GM23248 (cell line): ENCODE measurements around the gene POC1A. TPM values are rescaled to one million over a fixed set of nuclear protein-coding genes. Genes with fewer than 3 reads are reported as not detected.

Experiments
- DNase-seq: peaks from one replicate; pipeline ENCODE4 v3.0.0-alpha.2; 2015
- H2AFZ ChIP-seq: fragments of 200-600 bp; sonication (generic); 2 replicates; pipeline ENCODE4 v1.6.1; 2016; ENCODE audit warnings: antibody characterized with exemption
- H3F3A ChIP-seq: fragments of 200-600 bp; sonication (generic); 2 replicates; pipeline ENCODE4 v1.6.1; 2016; ENCODE audit warnings: mild to moderate bottlenecking, antibody characterized with exemption, mixed run types; ENCODE audit not compliant: insufficient read depth
- H3K27ac ChIP-seq: fragments of 200-600 bp; sonication (generic); 2 replicates; pipeline ENCODE4 v1.5.1; 2016; ENCODE audit warnings: mild to moderate bottlenecking
- H3K27me3 ChIP-seq: fragments of 200-600 bp; sonication (generic); replicated peaks from 2 replicates; pipeline ENCODE4 v1.6.1; 2016; ENCODE audit warnings: mild to moderate bottlenecking; ENCODE audit not compliant: insufficient read depth
- H3K36me3 ChIP-seq: fragments of 200-600 bp; sonication (generic); 2 replicates; pipeline ENCODE4 v1.6.1; 2016; ENCODE audit warnings: low read depth, mild to moderate bottlenecking
- H3K4me1 ChIP-seq: fragments of 200-600 bp; sonication (generic); 2 replicates; pipeline ENCODE4 v1.6.1; 2016; ENCODE audit warnings: mild to moderate bottlenecking; ENCODE audit not compliant: insufficient read depth
- H3K4me2 ChIP-seq: fragments of 200-600 bp; sonication (generic); one replicate; pipeline ENCODE4 v1.6.1; 2016; ENCODE audit warnings: mild to moderate bottlenecking; ENCODE audit not compliant: unreplicated experiment
- H3K4me3 ChIP-seq: fragments of 200-600 bp; sonication (generic); 2 replicates; pipeline ENCODE4 v1.5.1; 2016; ENCODE audit warnings: mild to moderate bottlenecking
- H3K79me2 ChIP-seq: fragments of 200-600 bp; sonication (generic); 2 replicates; pipeline ENCODE4 v1.6.1; 2016; ENCODE audit warnings: mild to moderate bottlenecking; ENCODE audit not compliant: insufficient read depth
- H3K9ac ChIP-seq: fragments of 200-600 bp; sonication (generic); 2 replicates; pipeline ENCODE4 v1.6.1; 2016; ENCODE audit warnings: mild to moderate bottlenecking
- H3K9me2 ChIP-seq: fragments of 200-600 bp; sonication (generic); 2 replicates; pipeline ENCODE4 v1.6.1; 2016; ENCODE audit warnings: mixed run types, mild to moderate bottlenecking, moderate library complexity; ENCODE audit not compliant: insufficient read depth
- H3K9me3 ChIP-seq: fragments of 200-600 bp; sonication (generic); one replicate; pipeline ENCODE4 v1.6.1; 2017; ENCODE audit warnings: low read depth
- H4K20me1 ChIP-seq: fragments of 200-600 bp; sonication (generic); 2 replicates; pipeline ENCODE4 v1.6.0; 2016; ENCODE audit not compliant: insufficient read depth
- EZH2 ChIP-seq: fragments of 200-600 bp; sonication (generic); IDR thresholded peaks from 2 replicates; pipeline ENCODE4 v1.6.1; 2018; ENCODE audit warnings: antibody characterized with exemption, mild to moderate bottlenecking; ENCODE audit not compliant: insufficient read depth, poor library complexity, severe bottlenecking
- EZH2phosphoT487 ChIP-seq: fragments of 200-600 bp; sonication (generic); IDR thresholded peaks from 2 replicates; pipeline ENCODE4 v1.6.1; 2018; ENCODE audit warnings: antibody characterized with exemption, moderate library complexity, mild to moderate bottlenecking, low read depth; ENCODE audit not compliant: insufficient read depth
- WGBS, 2 experiments: methylation state at CpG; one replicate each; pipeline ENCODE4 v1.1.6; 2015 to 2017; ENCODE audit warnings: low lambda C conversion rate in 2 of 2, low coverage in 1 of 2; ENCODE audit errors: missing lambda C conversion rate in 2 of 2; 5-methylcytosine and 5-hydroxymethylcytosine counted together
- in situ Hi-C: fragments of 300-500 bp; cut with MboI; formaldehyde crosslinking; loops from 2 replicates; pipeline ENCODE4 v1.15.0; 2020
- polyA plus RNA-seq: library from polyadenylated mRNA; unstranded; fragments of >200 nt; fragmentation: Nextera tagmentation; extraction: Ambion mirVana; gene quantifications from 2 replicates; pipeline ENCODE4 v1.2.1, GENCODE V29; 2016
- total RNA-seq: library from RNA; depleted of rRNA; stranded (reverse); fragments of >200 nt; shearing (Covaris generic); gene quantifications from 2 replicates; pipeline ENCODE4 v1.2.3, GENCODE V29; 2014

POC1A gene
- total and polyA plus RNA-seq, 2 experiments from 2014 or later: 5.2 to 11.0 TPM

DNA sequence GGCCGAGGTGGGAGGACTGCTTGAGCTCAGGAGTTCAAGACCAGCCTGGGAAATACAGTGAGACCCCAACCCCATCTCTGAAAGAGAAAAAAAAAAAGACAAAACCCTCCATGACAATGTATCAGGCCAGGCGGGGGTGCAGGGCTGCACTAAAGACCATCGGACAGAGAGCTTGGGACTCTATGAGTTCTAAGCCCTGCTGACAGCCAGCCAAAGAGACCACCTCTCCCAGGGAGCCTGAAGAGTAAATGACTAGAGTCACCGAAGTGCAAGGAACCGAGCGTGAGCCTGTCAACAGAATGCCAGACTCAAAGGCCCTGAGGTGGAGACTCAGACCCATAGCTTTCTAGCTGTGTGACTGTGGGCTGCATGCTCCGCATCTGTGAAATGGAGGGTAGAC, 12.5 kb downstream of the POC1A start:
- TF ChIP-seq EZH2: no peak
- TF ChIP-seq EZH2phosphoT487: no peak
- Histone ChIP-seq H3K27me3 (no peaks in the 10 kb centered on the region), H3K9me2 (no peaks in the 10 kb centered on the region), H3K9me3 (no peaks in the 10 kb centered on the region), H3K4me3 (no peak overlapping the region), H3K79me2 (no peaks in the 10 kb centered on the region), H3K9ac (no peak overlapping the region), H3F3A (no peaks in the 10 kb centered on the region), H3K27ac (no peak overlapping the region), H2AFZ (no peak overlapping the region), H3K36me3 (no peaks in the 10 kb centered on the region), H3K4me2 (no peak overlapping the region), H4K20me1 (no peaks in the 10 kb centered on the region), H3K4me1 (no peaks in the 10 kb centered on the region)
- in situ Hi-C loops: no loop called here
- no peak for DNase-seq
- 88 to 89% methylated on average over 7 of the region's 7 CpGs for WGBS, 2 experiments

DNA sequence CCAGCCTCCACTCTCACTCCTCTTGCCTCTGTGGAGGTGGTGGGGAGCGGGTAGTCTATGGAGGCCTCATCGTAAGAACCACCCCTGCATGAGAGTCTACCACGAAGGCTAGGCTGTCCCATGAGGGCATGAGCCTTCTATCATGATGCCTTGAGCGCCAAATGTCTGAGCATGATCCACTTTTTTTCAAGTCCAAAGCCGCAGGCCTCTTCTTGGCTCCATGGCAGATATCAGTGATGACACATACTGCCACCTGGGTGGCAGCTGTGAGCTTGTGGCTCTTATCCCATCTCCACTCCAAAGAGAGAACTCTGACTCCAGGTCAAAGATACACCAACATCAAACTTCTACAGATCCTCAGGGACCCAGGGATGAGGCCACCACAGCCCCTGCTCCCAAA, 13.5 kb downstream of the POC1A start:
- no peaks in the 10 kb centered on the region for H3K9me3 ChIP-seq
- no peaks in the 10 kb centered on the region for H3K36me3 ChIP-seq
- H3K79me2 ChIP-seq: no peaks in the 10 kb centered on the region
- H3K4me1 ChIP-seq: no peaks in the 10 kb centered on the region
- no peaks in the 10 kb centered on the region for H3F3A ChIP-seq
- H4K20me1 ChIP-seq: no peaks in the 10 kb centered on the region
- H3K27ac ChIP-seq: no peak overlapping the region
- H2AFZ ChIP-seq: no peak overlapping the region
- no peak overlapping the region for H3K4me2 ChIP-seq
- no peak for TF ChIP-seq EZH2
- TF ChIP-seq EZH2phosphoT487: no peak
- no peak overlapping the region for H3K4me3 ChIP-seq
- no peaks in the 10 kb centered on the region for H3K9me2 ChIP-seq
- no peak overlapping the region for H3K9ac ChIP-seq
- DNase-seq: no peak
- no peaks in the 10 kb centered on the region for H3K27me3 ChIP-seq
- WGBS, 2 experiments: 79 to 84% methylated on average over 5 of the region's 5 CpGs
- in situ Hi-C loops: no loop called here

- no peaks in the 10 kb centered on the region for H4K20me1 ChIP-seq
- no peaks in the 10 kb centered on the region for H3K9me3 ChIP-seq
- H3K9ac ChIP-seq: no peak overlapping the region
- 90 to 91% methylated on average over 9 of the region's 9 CpGs for WGBS, 2 experiments
- in situ Hi-C loops: no loop called here
- H3K27ac ChIP-seq: no peak overlapping the region
- TF ChIP-seq EZH2phosphoT487 (no peak), EZH2 (no peak)
- H2AFZ ChIP-seq: no peak overlapping the region
- no peaks in the 10 kb centered on the region for H3K27me3 ChIP-seq
- no peak overlapping the region for H3K4me2 ChIP-seq
- DNase-seq: no peak
- no peaks in the 10 kb centered on the region for H3K79me2 ChIP-seq
- H3K4me1 ChIP-seq: no peaks in the 10 kb centered on the region
- no peaks in the 10 kb centered on the region for H3K9me2 ChIP-seq
- no peaks in the 10 kb centered on the region for H3K36me3 ChIP-seq
- no peak overlapping the region for H3K4me3 ChIP-seq
- H3F3A ChIP-seq: no peaks in the 10 kb centered on the region
Measured at GRCh38 chr3:52140000-52140399, 14.2 kb downstream of the POC1A start.

DNA sequence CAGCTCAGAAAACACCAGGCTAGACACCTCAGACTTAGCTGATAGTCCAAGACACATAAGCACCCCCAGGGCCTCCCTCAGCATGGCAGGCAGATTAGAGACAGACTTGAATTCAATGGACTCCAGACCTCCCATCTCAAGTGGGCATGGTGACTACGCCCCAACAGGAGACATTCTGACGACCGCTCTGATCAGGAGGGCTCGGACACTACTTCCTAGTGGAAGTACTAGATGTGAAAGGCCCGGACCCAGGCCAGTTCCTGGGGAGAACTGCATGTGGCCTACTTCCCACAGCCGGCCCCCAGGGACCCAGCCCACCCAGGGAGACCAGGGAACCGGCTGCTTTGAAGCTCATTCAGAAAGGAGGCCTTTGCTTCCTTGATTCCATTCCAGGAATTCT, 16.9 kb downstream of the POC1A start:
- in situ Hi-C loops: no loop called here
- no peak for DNase-seq
- no peaks in the 10 kb centered on the region for H3K79me2 ChIP-seq
- H3K27me3 ChIP-seq: no peaks in the 10 kb centered on the region
- no peaks in the 10 kb centered on the region for H3K4me1 ChIP-seq
- WGBS, 2 experiments: 86 to 94% methylated on average over 6 to 7 of the region's 7 CpGs
- no peaks in the 10 kb centered on the region for H3K36me3 ChIP-seq
- H3K4me2 ChIP-seq: no peak overlapping the region
- H2AFZ ChIP-seq: no peak overlapping the region
- no peak overlapping the region for H3K4me3 ChIP-seq
- TF ChIP-seq EZH2 (no peak), EZH2phosphoT487 (no peak)
- no peak overlapping the region for H3K9ac ChIP-seq
- H3F3A ChIP-seq: no peaks in the 10 kb centered on the region
- H3K9me2 ChIP-seq: no peaks in the 10 kb centered on the region
- no peak overlapping the region for H3K27ac ChIP-seq
- no peaks in the 10 kb centered on the region for H3K9me3 ChIP-seq
- no peaks in the 10 kb centered on the region for H4K20me1 ChIP-seq

- Histone ChIP-seq H2AFZ (no peak overlapping the region), H3K4me1 (no peaks in the 10 kb centered on the region), H3K79me2 (no peaks in the 10 kb centered on the region), H3K27ac (no peak overlapping the region), H3F3A (no peaks in the 10 kb centered on the region), H3K4me2 (no peak overlapping the region), H3K27me3 (no peaks in the 10 kb centered on the region), H4K20me1 (no peaks in the 10 kb centered on the region), H3K4me3 (no peak overlapping the region), H3K36me3 (no peaks in the 10 kb centered on the region), H3K9me2 (no peaks in the 10 kb centered on the region), H3K9me3 (no peaks in the 10 kb centered on the region), H3K9ac (no peak overlapping the region)
- TF ChIP-seq EZH2phosphoT487 (no peak), EZH2 (no peak)
- DNase-seq: no peak
- 73 to 76% methylated on average over 9 of the region's 9 CpGs for WGBS, 2 experiments
- in situ Hi-C loops: no loop called here
Measured at GRCh38 chr3:52136513-52136912, 17.7 kb downstream of the POC1A start.
